Putamen (tissue), 1 donor: ENCODE measurements around the gene AVPI1.
A peak's percentile ranks its signal among the peaks of the same experiment; 100 is the strongest.
"Not testable (repeated sequence)": the region's sequence is repeated elsewhere in the genome, so short reads cannot be mapped to it uniquely, and the experiment has no call there.

ENCODE experiments used
- DNase-seq: peaks from one replicate; pipeline ENCODE4 v3.0.0-alpha.2; 2016; ENCODE audit warnings: low spot score

The AVPI1 gene

GRCh38 chr10:97640174-97640867, 46.7 kb downstream of the AVPI1 start, which contains the start of gene PI4K2A:
Gene PI4K2A, plus strand, starts transcription at chr10:97640671. Its CDS starts 72 bp downstream, at chr10:97640743.
- DNase-seq: peak; percentile 98

GRCh38 chr10:97639090-97639489, 48.0 kb downstream of the AVPI1 start:
- DNase-seq: not testable (repeated sequence)

GRCh38 chr10:97635577-97635976, 51.5 kb downstream of the AVPI1 start:
- no peak for DNase-seq

- DNase-seq: no peak
These were observed 53.1 kb downstream of the AVPI1 start for GRCh38 chr10:97633921-97634320.

- peak; percentile 93 for DNase-seq
These were observed 53.8 kb downstream of the AVPI1 start, which contains the start of gene MORN4 for GRCh38 chr10:97632949-97633884. Gene MORN4, minus strand, starts transcription at chr10:97633500. Its CDS starts 13,847 bp downstream, at chr10:97619653.

GRCh38 chr10:97631098-97631497, 55.9 kb downstream of the AVPI1 start:
- DNase-seq: no peak

- no peak for DNase-seq
These were observed 57.8 kb downstream of the AVPI1 start for GRCh38 chr10:97629289-97629688.

GRCh38 chr10:97628228-97628627, 58.8 kb downstream of the AVPI1 start:
- no peak for DNase-seq

GRCh38 chr10:97627731-97628130, 59.3 kb downstream of the AVPI1 start:
- no peak for DNase-seq
